Posterior vena cava (tissue), 2 donors: ENCODE data around the gene FSCB. TPM values are rescaled to one million over a fixed set of nuclear protein-coding genes. Genes with fewer than 3 reads are reported as not detected.
"Not testable (repeated sequence)": the region's sequence is repeated elsewhere in the genome, so short reads cannot be mapped to it uniquely, and the experiment has no call there.

ENCODE experiments used
- DNase-seq: peaks from one replicate; pipeline ENCODE4 v3.0.0-alpha.2; 2020; ENCODE audit warnings: low spot score
- intact Hi-C, 2 donors: fragments of 100-400 bp; cut with DNase I; formaldehyde crosslinking; loops; one replicate each; pipeline versions ENCODE4 v1.14.1 to v1.14.2; 2022 to 2023
- long read RNA-seq, 2 donors: library from polyadenylated mRNA; unstranded; transcript quantifications; one replicate each; pipeline ENCODE4 v2.0.0, GENCODE V29; 2020 to 2021
- total RNA-seq, 2 donors: library from RNA; stranded (reverse); fragmentation: NEBNext Ultra II Directional; extraction: Animal tissue kit (Norgen Biotek cat#: 25700); gene quantifications; one replicate each; pipeline ENCODE4 v1.2.1, GENCODE V29; 2021
- donor health status: DM: yes; HTN: yes; CAD: no.
- donor health status: DM: yes; HTN: yes; CAD: no.

The FSCB gene, protein sequence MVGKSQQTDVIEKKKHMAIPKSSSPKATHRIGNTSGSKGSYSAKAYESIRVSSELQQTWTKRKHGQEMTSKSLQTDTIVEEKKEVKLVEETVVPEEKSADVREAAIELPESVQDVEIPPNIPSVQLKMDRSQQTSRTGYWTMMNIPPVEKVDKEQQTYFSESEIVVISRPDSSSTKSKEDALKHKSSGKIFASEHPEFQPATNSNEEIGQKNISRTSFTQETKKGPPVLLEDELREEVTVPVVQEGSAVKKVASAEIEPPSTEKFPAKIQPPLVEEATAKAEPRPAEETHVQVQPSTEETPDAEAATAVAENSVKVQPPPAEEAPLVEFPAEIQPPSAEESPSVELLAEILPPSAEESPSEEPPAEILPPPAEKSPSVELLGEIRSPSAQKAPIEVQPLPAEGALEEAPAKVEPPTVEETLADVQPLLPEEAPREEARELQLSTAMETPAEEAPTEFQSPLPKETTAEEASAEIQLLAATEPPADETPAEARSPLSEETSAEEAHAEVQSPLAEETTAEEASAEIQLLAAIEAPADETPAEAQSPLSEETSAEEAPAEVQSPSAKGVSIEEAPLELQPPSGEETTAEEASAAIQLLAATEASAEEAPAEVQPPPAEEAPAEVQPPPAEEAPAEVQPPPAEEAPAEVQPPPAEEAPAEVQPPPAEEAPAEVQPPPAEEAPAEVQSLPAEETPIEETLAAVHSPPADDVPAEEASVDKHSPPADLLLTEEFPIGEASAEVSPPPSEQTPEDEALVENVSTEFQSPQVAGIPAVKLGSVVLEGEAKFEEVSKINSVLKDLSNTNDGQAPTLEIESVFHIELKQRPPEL
- total RNA-seq, result not detected
- long read RNA-seq, donor 1, result 0 reads
- long read RNA-seq, donor 2, result 0 reads

DNA sequence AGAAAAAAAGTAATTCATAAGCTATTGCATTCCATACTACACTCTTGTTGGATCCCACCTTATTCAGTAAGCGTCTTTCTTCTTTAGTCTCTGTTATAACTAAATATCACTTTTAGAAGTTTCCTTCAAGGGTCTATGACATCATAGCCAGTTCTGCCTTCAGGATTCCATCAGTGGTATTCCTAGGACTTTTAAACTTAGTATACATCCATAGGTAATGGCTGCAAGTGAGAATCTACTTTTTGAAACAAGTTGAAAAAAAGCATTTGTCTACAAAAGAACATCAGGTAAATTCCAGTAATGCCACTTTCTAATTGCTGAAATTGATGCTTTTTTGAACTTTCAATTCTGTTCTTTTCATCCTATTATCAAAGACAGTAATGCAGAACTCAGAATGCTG is at the start of gene FSCB:
Gene FSCB, minus strand, starts transcription at position 101 of the 400 bp plus-strand sequence. CDS start 296 bp downstream, outside the sequence.
- intact Hi-C loops, result no loop called here
- DNase-seq, result no peak

DNA sequence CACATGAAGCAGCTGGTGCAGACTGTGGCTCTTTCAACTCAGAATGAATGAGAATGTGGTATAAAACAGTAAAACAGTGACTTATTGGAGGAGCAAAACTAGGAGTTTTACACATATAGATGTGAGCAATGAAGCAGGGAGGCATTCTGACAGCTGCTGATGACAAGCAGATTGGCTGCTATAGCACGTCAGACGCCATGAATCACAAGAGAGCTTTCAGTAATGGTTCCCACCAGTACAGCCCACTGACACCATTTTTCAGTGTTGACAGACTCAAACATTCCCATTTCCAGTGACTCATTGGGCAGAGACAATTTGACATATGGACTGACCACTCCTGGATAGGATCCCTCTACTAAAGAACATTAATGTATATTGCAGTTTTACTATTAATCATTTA is 24.6 kb upstream of the FSCB start:
- DNase-seq, result no peak
- intact Hi-C loops, result no loop called here

DNA sequence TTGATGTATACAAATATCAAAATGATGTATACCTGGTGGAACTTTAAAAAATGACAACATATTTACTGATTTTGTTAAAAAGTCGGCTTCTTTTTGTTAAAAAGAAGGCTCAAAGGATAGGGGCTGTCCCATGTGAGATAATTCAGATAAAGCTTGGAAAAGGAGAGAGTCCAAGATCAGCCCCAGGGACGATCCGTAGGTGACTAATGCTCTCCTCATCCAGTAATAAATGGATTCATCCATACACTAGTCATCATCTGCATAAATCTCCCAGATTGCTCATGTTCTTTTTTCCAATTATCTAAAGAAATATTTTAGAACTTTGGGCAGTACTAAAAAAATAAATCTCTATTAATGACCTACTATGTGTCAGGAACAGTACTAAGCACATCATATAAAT is 23.4 kb upstream of the FSCB start:
- intact Hi-C loops, result no loop called here
- no peak for DNase-seq

DNA sequence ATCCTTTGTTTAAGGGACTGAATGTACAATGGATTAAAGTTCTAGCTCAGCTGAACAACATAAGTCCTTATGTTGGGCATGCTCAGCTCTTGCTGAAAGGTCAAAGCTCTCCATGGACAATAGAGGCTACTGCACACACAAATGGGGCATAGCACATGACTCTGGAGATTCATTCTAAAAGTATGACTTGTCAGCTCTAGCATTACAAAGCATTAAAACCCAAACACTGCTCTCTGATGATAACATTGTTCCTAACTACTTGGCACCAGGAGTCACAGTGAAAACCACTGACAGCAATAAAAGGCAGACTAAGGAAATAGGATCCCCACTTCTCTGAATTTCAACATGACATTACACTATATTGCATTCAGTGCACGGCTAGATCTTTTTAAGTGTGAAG is 21.9 kb upstream of the FSCB start:
- DNase-seq, result no peak
- intact Hi-C loops, result no loop called here

DNA sequence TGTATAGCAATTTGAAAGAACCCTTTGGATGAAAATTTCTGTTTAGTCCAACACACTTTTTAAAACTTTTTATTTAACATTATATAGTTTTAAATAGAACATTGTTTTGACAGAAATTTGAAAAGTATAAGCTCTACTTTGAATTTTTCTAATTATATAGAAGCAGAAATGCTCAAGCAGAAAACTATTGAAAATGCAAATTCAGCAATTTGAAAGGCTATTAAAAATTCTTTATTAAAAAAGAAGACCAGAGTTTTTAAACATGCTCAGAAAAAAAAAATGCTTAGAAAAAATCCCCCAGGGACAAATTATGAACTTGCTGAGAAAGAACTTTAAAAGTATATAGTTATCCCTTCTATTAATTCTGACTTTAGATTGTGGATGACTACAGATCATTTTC is 21.1 kb upstream of the FSCB start:
- intact Hi-C loops, result no loop called here
- DNase-seq, result no peak

DNA sequence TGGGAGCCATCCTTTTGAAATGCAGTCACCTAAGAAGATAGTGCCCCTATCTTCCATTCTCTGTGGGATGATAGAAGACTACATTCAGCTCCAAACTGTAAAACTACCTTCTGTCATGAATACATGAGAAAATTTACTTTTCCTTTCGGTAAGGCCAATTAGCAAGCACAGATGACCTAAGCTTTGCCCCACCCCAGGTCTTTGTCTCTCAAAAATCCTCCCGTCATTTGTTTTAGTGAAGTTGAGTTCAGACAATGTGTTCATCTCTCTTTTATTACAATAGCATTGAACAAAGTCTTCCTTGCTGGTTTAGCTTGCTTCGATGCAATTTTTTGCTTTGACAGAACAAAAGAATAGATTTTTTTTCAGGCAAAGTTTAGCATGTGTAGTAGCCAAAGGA is 18.2 kb upstream of the FSCB start:
- intact Hi-C loops, result no loop called here
- no peak for DNase-seq

DNA sequence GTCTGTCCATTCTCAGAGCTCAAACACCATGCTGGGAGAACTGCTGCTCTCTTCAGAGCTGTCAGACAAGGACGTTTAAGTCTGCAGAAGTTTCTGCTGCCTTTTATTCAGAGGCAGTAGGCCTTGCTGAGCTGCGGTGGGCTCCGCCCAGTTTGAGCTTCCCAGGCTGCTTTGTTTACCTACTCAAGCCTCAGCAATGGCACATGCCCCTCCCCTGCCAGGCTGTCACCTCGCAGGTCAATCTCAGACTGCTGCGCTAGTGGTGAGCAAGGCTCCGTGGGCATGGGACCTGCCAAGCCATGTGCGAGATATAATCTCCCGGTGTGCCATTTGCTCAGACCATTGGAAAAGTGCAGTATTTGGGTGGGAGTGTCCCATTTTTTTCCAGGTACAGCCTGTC is 8.6 kb upstream of the FSCB start:
- peak; percentile 76 for DNase-seq
- intact Hi-C loops, result not testable (repeated sequence)

DNA sequence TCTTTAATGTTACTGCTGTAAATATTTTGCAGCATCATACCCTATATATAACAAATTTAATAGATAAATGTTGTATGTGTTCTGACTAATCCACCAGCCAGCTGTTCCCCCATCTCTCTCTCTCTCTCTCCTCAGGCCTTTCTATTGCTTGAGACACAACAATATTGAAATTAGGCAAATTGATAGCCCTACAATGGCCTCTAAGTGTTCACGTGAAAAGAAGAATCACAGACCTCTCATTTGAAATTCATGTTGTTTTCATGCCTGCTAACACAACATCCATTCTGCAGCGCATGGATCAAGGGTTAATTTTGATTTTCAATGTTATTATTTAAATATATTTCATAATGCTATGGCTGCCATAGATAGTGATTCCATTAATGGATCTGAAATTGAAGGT is 1.8 kb upstream of the FSCB start:
- intact Hi-C loops, result no loop called here
- no peak for DNase-seq

DNA sequence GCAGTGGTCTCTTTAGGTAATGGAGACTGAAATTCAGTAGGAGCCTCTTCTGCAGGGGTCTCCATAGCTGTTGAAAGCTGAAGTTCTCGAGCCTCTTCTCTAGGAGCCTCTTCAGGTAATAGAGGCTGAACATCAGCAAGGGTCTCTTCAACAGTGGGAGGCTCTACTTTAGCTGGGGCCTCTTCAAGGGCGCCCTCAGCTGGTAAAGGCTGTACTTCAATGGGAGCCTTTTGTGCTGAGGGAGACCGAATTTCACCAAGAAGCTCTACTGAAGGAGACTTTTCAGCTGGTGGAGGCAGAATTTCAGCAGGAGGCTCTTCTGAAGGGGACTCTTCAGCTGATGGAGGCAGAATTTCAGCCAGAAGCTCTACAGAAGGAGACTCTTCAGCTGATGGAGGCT is 1.5 kb downstream of the FSCB start:
- intact Hi-C loops, result no loop called here
- DNase-seq, result no peak

DNA sequence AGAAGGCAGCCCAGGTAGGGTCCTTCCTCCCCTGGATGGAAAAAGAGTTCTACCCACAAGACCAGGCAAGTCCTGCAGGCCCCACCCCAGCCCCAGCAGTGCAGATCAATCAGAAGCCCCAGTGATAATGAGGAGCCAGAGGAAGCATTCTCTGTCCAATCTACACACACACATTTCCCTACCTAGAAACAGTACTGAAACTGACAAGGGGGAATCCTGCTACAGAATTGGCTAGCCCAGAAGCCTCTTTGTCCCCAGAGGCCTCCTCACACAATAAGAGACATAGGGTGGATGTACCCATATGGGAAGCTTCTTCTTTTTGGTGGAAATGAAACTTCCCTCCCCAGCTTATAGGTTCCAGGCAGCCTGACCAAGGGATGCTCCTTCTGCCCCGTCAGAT is 9.9 kb downstream of the FSCB start:
- DNase-seq, result no peak
- intact Hi-C loops, result no loop called here

DNA sequence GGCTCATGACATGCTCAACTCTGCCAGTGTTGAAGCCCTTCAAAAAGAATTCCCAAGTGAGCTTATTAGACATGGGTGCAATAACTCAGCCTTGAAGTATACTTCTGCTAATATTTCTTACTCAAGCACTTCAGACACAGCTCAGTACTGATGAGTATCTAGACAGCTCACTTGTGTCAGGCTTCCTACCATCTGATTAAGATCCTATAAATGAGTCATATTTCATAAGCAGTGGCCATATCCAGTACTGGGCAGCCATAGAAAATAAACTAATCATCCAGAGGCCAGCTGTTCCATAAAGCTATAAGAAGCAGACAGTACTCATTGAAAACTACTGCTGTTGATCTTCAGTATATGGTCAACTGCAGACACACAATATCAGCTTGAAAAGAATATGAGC is 12.9 kb downstream of the FSCB start:
- intact Hi-C loops, result no loop called here
- DNase-seq, result no peak

DNA sequence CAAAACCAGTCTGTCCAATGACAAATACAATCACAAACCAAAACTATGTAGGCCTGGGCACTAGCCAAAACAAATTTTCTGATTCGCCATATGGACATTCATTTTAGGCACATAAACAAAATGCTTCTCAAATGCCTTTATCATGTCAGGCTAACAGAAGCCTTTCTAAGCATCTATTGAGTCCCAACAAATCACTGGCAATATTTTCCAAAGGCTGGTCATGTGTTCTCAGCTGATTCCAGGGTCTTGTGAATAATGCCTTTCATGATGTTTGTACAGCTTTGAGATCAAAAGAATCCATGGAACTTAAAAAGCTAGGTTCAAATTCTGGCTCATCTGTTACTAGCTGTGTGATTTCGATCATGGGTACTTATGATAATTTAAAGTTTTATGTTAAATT is 16.1 kb downstream of the FSCB start:
- intact Hi-C loops, result no loop called here
- no peak for DNase-seq

DNA sequence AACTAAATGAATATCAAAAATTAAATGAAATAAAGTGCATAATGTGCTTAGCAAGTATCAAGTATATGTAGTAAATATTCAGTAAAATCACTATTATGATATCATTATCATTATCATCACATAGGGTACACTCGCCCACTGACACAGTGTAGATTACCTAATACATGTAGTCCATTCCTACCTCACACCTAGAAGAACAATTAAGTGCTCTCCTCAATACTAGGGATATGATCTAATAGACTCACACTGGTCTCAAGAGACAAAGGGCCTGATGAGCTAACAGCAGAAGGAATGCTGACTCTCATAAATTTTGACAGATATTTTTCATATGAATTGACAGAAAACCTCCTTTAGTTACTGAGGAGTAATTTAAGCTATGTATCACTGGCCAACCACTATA is 29.1 kb downstream of the FSCB start:
- DNase-seq, result no peak
- intact Hi-C loops, result no loop called here

DNA sequence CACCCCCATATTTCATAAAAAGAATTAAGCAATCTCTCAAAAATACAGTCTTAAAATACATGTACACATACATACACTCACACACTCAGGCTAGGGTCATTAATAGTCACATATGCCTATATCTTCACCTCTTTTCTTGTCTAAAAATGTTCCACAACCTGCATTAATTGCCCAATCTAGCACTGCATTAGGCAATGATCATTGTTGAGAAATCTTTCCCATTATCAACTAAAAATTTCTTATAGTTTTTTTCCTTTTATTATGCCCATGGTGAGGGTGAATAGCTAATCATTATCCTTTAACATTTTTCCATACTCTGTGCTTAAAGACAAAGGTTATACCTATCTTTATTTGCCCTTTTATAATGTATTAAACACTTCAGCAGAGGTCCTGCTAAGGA is 38.3 kb downstream of the FSCB start:
- no peak for DNase-seq
- intact Hi-C loops, result no loop called here

DNA sequence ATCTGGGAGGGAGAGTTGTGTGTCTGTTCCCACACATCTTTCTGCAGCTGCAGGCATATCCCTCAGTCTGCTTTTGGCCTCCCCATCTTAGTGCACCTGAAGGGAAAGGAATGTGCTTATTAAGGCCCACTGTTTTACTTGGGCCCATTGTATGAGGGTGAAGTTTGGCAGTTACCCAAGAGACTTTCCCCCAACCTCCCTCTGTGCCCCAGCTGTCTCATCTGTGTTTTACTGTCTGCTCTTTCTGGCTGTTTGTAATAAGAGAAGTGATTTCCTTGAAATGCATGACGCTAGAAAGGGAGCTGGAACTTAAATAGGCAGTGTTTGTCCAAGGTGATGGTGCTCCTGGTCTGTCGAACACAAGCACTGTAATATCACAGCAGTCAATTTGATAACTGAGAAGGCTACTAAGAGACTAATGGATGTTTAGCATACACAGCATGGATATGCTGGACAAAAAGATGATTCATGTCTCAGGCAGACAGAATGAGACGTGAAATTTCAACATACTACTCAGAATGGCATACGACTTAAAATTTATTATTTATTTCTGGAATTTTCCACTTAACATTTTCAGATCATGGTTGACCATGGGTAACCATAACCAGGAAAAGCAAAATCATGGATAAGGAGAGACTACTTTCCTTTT is 43.6 kb downstream of the FSCB start:
- intact Hi-C loops, result no loop called here
- no peak for DNase-seq

DNA sequence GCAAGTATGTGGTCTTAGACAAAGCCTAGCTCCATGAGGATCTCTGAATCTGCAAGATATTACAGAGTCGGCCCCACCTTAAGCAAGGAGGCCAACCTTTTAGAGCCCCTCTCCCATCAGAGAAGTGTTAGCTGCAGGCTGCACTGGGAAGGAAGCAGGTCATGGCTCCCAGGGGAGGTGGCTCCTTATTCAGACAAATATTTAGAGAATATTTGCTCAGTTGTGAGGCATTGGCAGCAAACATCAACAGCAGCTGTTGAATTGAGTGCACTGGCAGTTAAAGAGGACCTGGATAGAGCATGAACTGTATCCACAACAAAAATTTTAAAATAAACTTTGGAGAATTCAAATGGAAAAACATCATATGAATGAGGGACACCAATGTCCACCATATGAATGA is 44.7 kb downstream of the FSCB start:
- intact Hi-C loops, result no loop called here

DNA sequence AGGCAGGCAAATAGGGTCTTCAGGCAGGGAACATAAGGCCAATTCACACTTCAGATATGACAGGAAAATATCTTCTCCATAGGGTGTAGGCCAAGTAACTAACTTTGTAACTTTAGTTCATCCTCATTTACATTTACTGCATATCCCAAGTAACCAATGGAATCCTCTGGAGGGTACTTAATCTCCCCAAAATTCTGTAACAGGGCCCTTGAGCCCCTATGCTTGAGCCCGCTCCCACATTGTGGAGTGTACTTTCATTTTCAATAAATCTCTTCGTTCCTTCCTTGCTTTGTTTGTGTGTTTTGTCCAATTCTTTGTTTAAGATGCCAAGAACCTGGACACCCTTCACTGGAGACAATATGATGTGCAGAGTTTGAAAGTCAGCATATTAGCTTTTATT is 45.3 kb downstream of the FSCB start:
- intact Hi-C loops, result no loop called here
- no peak for DNase-seq

More for the DNA sequence above, 44.7 kb downstream of the FSCB start:
- DNase-seq, result no peak
